SJSA1 (cell line): ENCODE data around the gene PLPP7. TPM values are rescaled to one million over a fixed set of nuclear protein-coding genes. Genes with fewer than 3 reads are reported as not detected.
A peak's percentile ranks its signal among the peaks of the same experiment; 100 is the strongest.

ENCODE experiments used
- DNase-seq, 2 experiments: peaks; one replicate each; pipeline ENCODE4 v3.0.0-alpha.2; 2015 to 2020; ENCODE audit warnings: low spot score in 2 of 2, low read depth in 1 of 2
- H3K27ac ChIP-seq: fragments of 250-450 bp; sonication (Bioruptor Pico); 2 replicates; pipeline ENCODE4 v1.5.1; 2020; ENCODE audit warnings: mild to moderate bottlenecking, moderate library complexity
- H3K27me3 ChIP-seq: fragments of 250-450 bp; sonication (Bioruptor Pico); replicated peaks from 2 replicates; pipeline ENCODE4 v1.5.1; 2020; ENCODE audit warnings: mild to moderate bottlenecking, moderate library complexity
- H3K36me3 ChIP-seq: fragments of 250-450 bp; sonication (Bioruptor Pico); 2 replicates; pipeline ENCODE4 v1.5.1; 2020; ENCODE audit warnings: mild to moderate bottlenecking
- H3K4me1 ChIP-seq: fragments of 250-450 bp; sonication (Bioruptor Pico); replicated peaks from 2 replicates; pipeline ENCODE4 v1.6.1; 2021; ENCODE audit warnings: mild to moderate bottlenecking
- H3K4me3 ChIP-seq: fragments of 250-450 bp; sonication (Bioruptor Pico); 2 replicates; pipeline ENCODE4 v1.5.1; 2020; ENCODE audit warnings: mild to moderate bottlenecking
- H3K9me3 ChIP-seq: fragments of 250-450 bp; sonication (Bioruptor Pico); replicated peaks from 2 replicates; pipeline ENCODE4 v1.5.1; 2020; ENCODE audit warnings: mild to moderate bottlenecking
- total RNA-seq: library from RNA; depleted of rRNA; stranded (reverse); fragments of >200 nt; shearing (Covaris generic); gene quantifications from 2 replicates; pipeline ENCODE4 v1.2.3, GENCODE V29; 2014

The PLPP7 gene
- total RNA-seq, 1 experiment from 2014 or later: 0.08 TPM

DNA sequence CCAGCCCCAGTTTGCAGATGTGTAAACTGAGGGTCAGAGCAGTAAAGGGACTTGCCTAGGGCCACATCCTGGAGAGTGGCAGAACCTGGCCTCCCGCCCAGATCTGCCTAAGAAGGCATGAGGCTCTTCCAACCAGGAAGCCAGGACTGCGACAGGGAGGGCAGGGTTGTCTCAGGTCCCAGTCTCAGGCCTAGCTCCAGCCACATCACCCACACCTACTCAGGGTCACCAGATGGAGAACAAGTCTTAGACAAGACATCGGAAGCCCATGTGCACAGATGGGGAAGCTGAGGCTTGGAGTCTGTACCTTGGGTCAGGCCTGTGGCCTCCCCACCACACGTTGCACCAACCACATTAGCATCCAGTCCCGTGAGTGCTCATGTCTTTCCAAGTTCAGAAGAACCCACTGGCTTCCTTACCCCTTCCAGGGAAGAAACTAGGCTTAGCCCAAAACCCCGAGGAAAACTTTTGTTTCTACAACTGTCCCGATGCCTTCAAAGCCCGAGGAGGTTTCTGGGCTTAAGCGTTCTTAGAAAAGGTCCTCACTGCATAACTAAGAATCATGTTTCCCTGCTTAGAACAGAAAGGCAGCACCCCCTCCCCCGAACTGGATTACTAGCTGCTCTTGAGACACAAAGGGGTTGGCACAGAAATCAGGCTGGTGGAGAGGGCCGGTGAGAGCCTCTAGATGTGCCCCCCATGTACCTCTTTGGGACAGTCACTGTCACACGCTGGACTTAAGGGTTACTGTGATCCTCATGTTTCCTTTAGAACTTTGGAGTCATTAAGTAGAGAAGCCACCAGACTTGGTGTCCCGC lies 15.5 kb upstream of the PLPP7 start:
- no peaks in the 10 kb centered on the region for H3K36me3 ChIP-seq
- H3K4me3 ChIP-seq: no peak overlapping the region
- peaks cover 11% of the 10 kb centered on the region for H3K4me1 ChIP-seq
- no peaks in the 10 kb centered on the region for H3K9me3 ChIP-seq
- DNase-seq: no peak
- no peak overlapping the region for H3K27ac ChIP-seq
- peaks cover 31% of the 10 kb centered on the region for H3K27me3 ChIP-seq

DNA sequence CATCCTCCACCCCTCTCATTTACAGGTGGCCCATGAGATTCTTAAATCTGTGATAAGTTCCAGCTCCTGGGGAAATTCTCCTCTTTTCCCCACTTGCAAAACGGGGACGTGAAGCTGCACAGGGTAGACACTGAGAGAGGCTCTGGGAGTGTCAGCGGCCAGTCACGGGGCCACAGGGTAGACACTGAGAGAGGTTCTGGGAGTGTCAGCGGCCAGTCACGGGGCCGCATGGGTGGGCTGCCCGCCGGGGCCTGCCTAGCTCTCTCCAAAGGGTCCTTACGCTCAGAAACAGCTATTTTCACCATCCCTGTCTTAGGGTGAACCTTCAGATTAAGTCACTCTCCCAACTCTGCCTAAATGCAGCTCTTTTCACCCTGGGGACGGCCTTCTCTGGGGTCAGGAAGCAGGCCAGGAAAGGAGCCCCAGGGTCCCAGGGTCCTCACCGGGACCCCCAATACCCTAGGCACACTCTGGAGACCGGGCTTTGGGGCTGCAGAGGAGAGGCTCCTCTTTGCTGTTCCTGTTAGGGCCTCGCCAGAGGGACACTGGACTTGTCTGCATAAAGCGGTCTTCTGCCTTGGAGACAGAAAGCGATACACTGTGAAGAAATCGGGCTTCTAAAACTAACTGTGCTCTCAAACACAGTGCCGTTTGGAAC lies 14.7 kb upstream of the PLPP7 start:
- Histone ChIP-seq H3K4me3 (no peak overlapping the region), H3K4me1 (peaks cover 11% of the 10 kb centered on the region), H3K9me3 (no peaks in the 10 kb centered on the region), H3K27me3 (peaks cover 31% of the 10 kb centered on the region), H3K27ac (no peak overlapping the region), H3K36me3 (no peaks in the 10 kb centered on the region)
- no peak for DNase-seq

DNA sequence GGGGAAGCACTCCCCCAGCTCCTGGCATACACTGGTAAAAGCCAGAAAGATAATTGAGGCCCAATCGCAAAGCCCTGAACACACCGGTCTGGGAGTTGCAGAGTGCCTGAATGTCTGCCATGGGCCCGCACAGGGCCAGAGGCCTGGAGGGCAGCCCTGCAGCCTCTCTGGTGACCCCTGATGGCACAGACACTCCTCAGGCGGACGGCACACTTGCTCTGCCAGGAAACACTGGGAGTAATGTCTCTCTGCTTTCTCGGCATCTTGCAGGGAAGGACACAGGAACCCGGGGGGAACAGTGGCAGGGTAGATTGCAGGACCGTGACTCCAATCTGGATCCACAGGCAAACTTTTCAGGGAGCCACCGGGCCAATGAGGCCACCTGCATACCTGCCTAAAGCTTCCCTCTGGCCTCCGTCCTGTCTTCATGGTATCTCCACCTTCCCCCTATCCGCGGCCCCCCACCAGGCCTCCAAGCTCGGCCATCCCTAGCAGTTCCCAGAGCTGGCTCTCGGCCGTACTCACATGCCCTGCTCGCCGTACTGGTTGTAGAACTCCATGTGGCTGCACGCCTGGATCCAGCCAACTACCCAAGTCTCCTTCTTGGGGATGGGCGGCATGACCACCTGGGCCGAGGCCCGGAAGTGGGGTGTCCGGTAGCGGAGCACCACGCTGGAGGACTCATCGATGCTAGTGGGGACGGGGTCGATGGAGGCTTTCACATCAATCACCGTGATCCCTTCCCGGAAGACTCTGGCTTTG lies 14.0 kb upstream of the PLPP7 start:
- H3K9me3 ChIP-seq: no peaks in the 10 kb centered on the region
- no peak overlapping the region for H3K27ac ChIP-seq
- no peaks in the 10 kb centered on the region for H3K36me3 ChIP-seq
- DNase-seq: no peak
- H3K4me3 ChIP-seq: no peak overlapping the region
- peaks cover 11% of the 10 kb centered on the region for H3K4me1 ChIP-seq
- H3K27me3 ChIP-seq: peaks cover 32% of the 10 kb centered on the region

DNA sequence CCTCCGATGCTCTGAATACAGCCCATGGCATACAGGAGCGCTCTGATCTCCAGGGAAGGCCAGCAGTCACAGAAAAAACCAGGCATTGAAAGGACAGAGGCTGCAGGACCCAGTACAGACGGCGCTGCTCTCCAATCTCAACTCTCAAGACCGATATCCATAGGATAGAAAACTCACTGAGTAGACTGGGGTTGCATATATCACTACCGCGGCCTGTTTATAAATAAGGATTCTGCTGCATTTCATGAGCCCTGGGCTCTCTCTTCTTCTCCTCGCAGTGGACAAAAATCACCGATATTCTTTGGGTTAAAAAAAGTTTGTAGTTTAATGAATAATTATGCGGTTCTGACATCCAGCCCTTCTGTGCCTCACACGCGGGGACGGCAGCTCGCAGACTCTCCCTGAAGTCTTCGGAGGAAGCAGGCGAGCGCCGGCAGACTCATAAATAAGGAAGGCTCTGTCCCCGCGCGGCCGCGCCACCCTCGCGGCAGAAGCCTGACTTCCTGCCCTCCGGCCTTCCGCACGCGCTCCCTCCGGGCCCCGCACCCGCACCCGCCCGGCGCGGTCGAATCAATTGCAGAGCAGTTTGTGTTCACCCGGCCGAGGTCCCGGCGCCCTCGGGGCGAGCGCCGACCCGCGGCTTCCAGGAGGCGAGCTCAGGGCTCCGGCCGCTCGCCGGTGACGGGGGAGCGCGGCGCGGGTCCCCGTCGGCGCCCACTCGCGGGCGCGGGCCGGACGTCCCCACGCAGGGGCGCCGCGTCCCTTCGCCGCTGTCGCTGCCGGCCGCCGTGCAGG lies 13.2 kb upstream of the PLPP7 start, which contains the start of gene FAM78A:
TSS of gene FAM78A (minus strand) at position 417 of the 795 bp plus-strand sequence. CDS start at position 86, 331 bp downstream.
- Histone ChIP-seq H3K36me3 (no peaks in the 10 kb centered on the region), H3K27me3 (peaks cover 40% of the 10 kb centered on the region), H3K9me3 (no peaks in the 10 kb centered on the region), H3K4me3 (peak within 1 kb of the TSS; percentile 40), H3K4me1 (peaks cover 11% of the 10 kb centered on the region), H3K27ac (no peak within 1 kb of the TSS)
- no peak for DNase-seq

DNA sequence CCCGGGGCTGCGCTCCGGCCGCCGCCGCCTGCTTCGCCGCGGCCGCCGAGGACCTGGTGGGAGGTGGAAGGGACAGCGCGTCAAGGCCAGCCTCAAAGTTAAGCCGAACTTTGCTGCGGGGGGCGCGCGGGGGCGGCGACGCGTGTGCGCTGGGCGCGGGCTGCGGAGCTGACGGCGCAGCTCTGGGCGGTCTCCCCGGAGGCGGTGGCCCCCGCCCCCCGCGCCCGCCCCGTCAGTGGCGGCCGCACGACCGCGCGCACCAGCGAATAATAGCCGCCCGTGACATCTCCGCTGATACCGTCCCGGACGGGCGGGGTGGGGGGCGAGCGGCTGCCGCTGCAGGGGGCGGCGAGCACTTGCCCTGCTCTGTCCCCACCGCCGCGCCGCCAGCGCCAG lies 12.6 kb upstream of the PLPP7 start:
- H3K9me3 ChIP-seq: no peaks in the 10 kb centered on the region
- H3K36me3 ChIP-seq: no peaks in the 10 kb centered on the region
- no peak overlapping the region for H3K27ac ChIP-seq
- peaks cover 11% of the 10 kb centered on the region for H3K4me1 ChIP-seq
- no peak for DNase-seq
- peaks cover 45% of the 10 kb centered on the region for H3K27me3 ChIP-seq
- H3K4me3 ChIP-seq: no peak overlapping the region; the same call in 1 of the 2 replicates

DNA sequence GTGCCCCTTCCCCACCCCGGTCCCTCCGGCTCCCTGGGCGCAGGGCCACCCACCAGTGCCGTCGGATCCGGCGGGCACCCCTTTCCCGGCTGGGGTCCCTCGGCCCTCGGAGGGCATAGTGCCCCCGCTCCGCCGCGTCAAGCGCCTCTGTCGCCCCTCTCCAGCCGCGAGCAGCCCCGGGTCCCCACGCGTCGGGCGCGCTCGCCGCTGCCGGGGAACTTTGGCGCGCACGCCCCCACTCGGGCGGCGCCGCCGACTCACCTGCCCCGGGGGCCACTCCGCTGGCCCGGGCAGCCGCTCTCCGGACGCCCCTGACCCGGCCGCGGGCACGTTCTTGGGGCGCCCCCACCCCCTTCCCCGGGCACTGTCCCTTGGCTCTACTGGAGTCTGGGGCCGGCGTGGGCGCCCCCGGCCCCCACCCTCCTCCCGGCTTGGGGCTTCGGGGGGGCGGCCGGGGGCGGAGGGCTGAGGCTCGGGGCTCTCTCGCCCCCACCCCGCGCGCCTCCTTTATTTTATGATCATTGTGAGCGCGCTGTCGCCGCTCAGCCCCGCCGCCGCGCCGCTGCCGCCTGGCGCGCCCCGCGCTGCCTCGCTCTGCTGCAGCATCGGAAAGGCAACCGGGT lies 12.1 kb upstream of the PLPP7 start:
- peaks cover 51% of the 10 kb centered on the region for H3K27me3 ChIP-seq
- DNase-seq: no peak
- H3K27ac ChIP-seq: no peak overlapping the region
- no peaks in the 10 kb centered on the region for H3K36me3 ChIP-seq
- H3K9me3 ChIP-seq: no peaks in the 10 kb centered on the region
- H3K4me3 ChIP-seq: peak overlapping the region; percentile 40
- H3K4me1 ChIP-seq: peaks cover 11% of the 10 kb centered on the region

DNA sequence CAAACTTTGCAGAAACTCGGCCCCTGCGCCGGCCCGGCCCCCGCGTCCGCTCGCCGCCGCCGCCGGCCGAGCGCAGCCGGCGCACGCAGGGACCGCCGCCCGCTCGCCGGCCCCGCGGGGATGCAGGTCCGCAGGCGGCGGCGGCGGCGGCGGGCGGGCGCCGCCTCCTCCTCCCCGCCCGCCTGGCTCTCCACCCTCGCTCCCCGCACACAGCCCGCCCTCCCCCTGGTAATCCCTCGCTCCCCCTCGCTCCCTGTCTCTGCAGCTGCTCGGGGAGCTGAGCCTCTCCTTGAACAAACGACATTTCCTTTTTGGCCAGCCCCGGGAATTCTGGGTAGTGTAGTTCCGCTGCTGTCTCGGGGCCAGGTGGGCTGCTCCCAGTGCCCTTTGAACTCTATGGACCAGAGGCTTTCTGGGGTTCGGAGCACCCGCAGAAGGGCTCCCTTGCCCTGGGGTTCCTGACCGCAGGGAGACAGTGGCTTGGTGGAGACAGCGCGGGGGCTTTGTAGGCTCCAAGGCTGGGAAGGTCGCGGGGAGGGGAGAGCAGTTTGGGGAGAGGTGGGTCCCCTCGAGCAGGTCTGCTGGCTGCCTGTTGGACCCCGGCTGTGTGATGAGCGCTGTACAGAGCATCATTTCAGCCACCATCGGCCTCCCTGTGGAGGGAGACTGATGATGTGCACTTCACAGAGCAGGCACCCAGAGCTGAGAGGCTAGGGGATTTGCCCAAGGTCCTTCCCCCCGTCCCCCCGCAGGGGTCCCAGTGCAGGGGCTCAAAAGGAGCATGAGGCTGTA lies 11.4 kb upstream of the PLPP7 start:
- H3K9me3 ChIP-seq: no peaks in the 10 kb centered on the region
- H3K27ac ChIP-seq: no peak overlapping the region
- no peaks in the 10 kb centered on the region for H3K36me3 ChIP-seq
- peak overlapping the region; percentile 40 for H3K4me3 ChIP-seq
- DNase-seq: peak; percentile 11 to 72
- peaks cover 11% of the 10 kb centered on the region for H3K4me1 ChIP-seq
- H3K27me3 ChIP-seq: peaks cover 58% of the 10 kb centered on the region

DNA sequence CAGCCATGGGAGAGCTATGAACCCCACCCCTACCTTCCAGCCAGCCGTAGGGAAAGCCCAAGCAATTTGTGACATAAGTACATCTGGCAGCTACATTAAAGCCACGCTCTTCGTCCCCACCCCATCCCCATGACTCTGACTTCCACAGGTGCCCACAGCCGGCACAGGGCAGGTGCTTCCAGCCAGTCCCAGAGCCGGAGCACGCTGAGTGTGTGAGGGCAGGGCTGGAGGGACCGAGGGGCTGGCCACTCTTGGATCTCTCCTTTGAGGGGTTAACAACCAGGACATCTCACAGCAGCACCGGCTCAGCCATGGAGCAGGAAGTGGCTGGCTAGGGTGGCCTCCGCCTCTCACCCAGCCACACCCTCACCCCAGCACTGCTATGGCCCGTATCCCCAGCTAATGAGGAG lies 10.8 kb upstream of the PLPP7 start:
- no peak overlapping the region for H3K27ac ChIP-seq
- peaks cover 60% of the 10 kb centered on the region for H3K27me3 ChIP-seq
- no peaks in the 10 kb centered on the region for H3K36me3 ChIP-seq
- H3K9me3 ChIP-seq: no peaks in the 10 kb centered on the region
- no peak overlapping the region for H3K4me3 ChIP-seq
- no peak for DNase-seq
- peaks cover 11% of the 10 kb centered on the region for H3K4me1 ChIP-seq

DNA sequence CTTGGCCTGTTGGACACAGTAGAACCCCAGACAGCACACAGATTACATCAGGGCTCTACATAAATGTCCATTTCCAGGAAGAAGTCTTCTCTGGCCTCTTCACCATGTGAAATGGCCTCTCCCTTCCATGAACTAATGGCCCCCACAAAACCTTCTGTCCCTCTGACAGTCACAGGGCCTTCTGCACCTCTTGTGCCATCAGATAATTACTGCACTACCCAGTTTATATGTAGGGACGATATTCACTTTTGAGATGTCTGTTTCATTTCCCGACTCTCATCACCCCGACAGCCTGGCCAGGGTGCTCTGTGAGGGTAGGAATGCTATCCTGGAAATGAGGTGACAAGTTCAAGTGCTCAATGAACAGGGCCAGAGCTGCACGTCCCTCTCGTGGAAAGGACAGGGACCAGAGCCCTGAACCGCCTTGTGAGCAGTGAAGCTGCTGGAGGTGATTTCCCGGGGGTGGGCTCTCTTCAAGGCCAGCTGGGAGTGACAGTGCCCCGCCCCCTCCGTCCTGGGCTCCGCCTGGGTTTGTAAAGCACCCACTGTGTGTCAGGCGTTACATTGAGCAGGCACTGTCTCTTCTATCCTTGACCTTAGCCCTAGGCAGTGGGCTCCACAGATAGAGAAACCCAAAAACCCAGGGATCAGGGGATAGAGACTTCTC lies 10.2 kb upstream of the PLPP7 start:
- no peak overlapping the region for H3K4me3 ChIP-seq
- no peaks in the 10 kb centered on the region for H3K36me3 ChIP-seq
- DNase-seq: no peak
- peaks cover 60% of the 10 kb centered on the region for H3K27me3 ChIP-seq
- no peaks in the 10 kb centered on the region for H3K9me3 ChIP-seq
- no peak overlapping the region for H3K27ac ChIP-seq
- peaks cover 11% of the 10 kb centered on the region for H3K4me1 ChIP-seq

DNA sequence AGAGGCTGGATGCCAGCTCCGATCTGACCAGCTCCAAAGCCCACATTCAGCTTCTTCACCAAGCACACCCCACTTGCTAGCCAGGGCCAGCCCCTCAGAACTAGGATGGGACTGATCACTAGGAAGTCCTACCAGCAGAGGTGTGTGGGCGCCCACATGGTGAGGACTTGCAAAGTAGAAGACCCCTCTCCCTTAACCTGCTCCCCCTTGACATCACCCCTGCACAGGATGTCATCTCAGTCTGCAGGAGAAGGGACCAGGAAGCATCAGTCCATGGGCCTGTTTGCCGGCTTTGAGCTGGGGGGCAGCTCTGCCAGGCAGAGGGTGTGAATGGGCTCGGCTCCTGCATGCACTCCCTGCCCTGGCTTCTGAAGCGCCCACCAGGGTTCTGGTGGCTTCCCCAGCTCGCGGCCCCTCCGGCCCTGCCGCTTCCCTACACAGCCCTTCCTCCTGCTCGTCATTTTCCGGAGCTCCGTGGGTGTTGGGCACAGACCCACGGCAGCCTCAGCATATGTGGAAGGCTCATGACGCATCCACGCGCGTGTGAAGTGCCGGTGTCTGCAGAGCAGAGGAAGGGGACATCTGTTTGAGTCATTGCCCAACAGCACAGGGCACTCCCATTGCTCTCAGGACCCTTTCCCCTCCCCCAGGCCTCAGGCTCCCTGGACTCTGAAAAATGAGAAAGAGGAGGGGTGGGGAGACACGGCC lies 9.5 kb upstream of the PLPP7 start:
- Histone ChIP-seq H3K9me3 (no peaks in the 10 kb centered on the region), H3K27me3 (peaks cover 60% of the 10 kb centered on the region)
- no peak for DNase-seq

DNA sequence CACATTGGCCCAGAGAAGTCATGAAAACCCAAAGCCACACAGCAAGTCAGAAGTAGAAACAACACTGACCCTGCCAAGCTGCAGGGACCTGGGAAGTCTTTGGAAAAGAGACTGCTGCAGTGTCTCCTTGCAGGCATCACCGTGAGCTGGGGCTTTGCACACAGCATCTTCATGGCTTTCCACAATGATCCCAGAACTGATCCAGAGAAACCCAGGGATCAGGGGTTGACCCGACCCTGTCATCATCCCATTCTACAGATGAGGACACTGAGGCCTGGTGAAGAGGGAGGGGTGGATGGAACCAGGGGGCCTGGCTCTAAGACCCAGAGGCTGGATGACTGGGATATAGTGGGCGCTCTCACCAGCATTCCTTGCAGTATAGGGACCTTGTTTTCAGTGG lies 8.9 kb upstream of the PLPP7 start:
- Histone ChIP-seq H3K36me3 (no peaks in the 10 kb centered on the region), H3K27ac (no peak overlapping the region), H3K4me1 (peaks cover 11% of the 10 kb centered on the region), H3K9me3 (no peaks in the 10 kb centered on the region), H3K27me3 (peaks cover 55% of the 10 kb centered on the region), H3K4me3 (no peak overlapping the region)
- no peak for DNase-seq

More for the DNA sequence above, 9.5 kb upstream of the PLPP7 start:
- peaks cover 11% of the 10 kb centered on the region for H3K4me1 ChIP-seq
- H3K4me3 ChIP-seq: no peak overlapping the region
- no peak overlapping the region for H3K27ac ChIP-seq
- H3K36me3 ChIP-seq: no peaks in the 10 kb centered on the region
